Mucosa of descending colon (tissue), 3 donors: ENCODE data around the gene FGGY. TPM values are rescaled to one million over a fixed set of nuclear protein-coding genes. Genes with fewer than 3 reads are reported as not detected.
"Not testable (repeated sequence)": the region's sequence is repeated elsewhere in the genome, so short reads cannot be mapped to it uniquely, and the experiment has no call there.

Experiments
- ATAC-seq: fragments of 200-7000 bp; cut with Tn5 transposase; one replicate; pipeline ENCODE4 v1.9.1; 2020; ENCODE audit warnings: mild to moderate bottlenecking, moderate library complexity
- DNase-seq, 3 donors: peaks; one replicate each; pipeline ENCODE4 v3.0.0-alpha.2; 2020
- H3K36me3 ChIP-seq: fragments of 200-600 bp; one replicate; pipeline ENCODE4 v1.8.0; 2021; ENCODE audit warnings: low read depth, mild to moderate bottlenecking
- H3K4me1 ChIP-seq: fragments of 200-600 bp; one replicate; pipeline ENCODE4 v1.8.0; 2021; ENCODE audit warnings: low read depth, mild to moderate bottlenecking
- H3K4me3 ChIP-seq: fragments of 200-600 bp; one replicate; pipeline ENCODE4 v1.8.0; 2021; ENCODE audit warnings: mild to moderate bottlenecking
- H3K9me3 ChIP-seq: fragments of 200-600 bp; one replicate; pipeline ENCODE4 v1.8.0; 2021; ENCODE audit warnings: mild to moderate bottlenecking
- intact Hi-C, 2 donors: fragments of 100-400 bp; cut with DNase I in 1 of 2; cut with micrococcal nuclease in 1 of 2; formaldehyde crosslinking; loops; one replicate each; pipeline versions ENCODE4 v1.11.0 to v1.11.1; 2022; cut with DNase I, micrococcal nuclease
- total RNA-seq, 3 donors: library from RNA; stranded (reverse); fragmentation: NEBNext Ultra II Directional in 2 of 3; extraction: Animal tissue kit (Norgen Biotek cat#: 25700) in 2 of 3; gene quantifications; one replicate each; pipeline versions ENCODE4 v1.2.1 to v1.2.4, GENCODE V29; 2021 to 2023
- TF ChIP-seq, protein P1 (sequence below): fragments of 200-600 bp; IDR thresholded peaks from one replicate; pipeline ENCODE4 v1.8.0; 2022; ENCODE audit warnings: antibody characterized with exemption, mild to moderate bottlenecking
- donor health status: DM: no; HTN: no; CAD: no; lungs with moderate emphysema.
- donor health status: DM: no; HTN: no; CAD: no.
- donor health status: DM: no; HTN: yes; CAD: no.

The FGGY gene
- total RNA-seq, 3 donors from 2014 or later, result 25.2 to 38.3 (median 36.6) TPM

DNA sequence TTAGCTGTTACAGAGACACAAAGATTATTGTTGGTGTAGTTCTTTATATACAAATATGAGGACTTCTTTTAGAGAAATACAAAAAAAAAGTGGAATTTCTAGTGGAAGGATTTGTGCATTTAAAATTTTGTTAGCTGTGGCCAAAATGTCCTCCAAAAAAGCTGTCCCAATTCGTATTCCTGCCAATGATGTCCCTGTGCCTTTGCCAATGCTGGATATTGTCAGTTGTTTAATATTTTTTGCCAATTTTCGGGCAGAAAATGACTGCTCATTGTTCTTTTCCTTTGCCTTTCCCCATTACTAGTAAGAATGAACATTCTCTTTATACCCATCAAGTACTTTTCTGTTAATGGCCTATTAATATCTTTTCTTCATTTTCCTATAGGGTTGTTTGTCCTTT, 407.8 kb downstream of the FGGY start:
- Histone ChIP-seq H3K4me1 (no peaks in the 10 kb centered on the region), H3K36me3 (no peaks in the 10 kb centered on the region), H3K4me3 (no peak overlapping the region), H3K9me3 (no peaks in the 10 kb centered on the region)
- TF ChIP-seq, protein P1, sequence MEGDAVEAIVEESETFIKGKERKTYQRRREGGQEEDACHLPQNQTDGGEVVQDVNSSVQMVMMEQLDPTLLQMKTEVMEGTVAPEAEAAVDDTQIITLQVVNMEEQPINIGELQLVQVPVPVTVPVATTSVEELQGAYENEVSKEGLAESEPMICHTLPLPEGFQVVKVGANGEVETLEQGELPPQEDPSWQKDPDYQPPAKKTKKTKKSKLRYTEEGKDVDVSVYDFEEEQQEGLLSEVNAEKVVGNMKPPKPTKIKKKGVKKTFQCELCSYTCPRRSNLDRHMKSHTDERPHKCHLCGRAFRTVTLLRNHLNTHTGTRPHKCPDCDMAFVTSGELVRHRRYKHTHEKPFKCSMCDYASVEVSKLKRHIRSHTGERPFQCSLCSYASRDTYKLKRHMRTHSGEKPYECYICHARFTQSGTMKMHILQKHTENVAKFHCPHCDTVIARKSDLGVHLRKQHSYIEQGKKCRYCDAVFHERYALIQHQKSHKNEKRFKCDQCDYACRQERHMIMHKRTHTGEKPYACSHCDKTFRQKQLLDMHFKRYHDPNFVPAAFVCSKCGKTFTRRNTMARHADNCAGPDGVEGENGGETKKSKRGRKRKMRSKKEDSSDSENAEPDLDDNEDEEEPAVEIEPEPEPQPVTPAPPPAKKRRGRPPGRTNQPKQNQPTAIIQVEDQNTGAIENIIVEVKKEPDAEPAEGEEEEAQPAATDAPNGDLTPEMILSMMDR, result no peak
- intact Hi-C loops, result loop anchor here in 1 of 2 donors (10.0 kb wide), 1 partner anchor 960 kb away; no protein-coding TSS in a partner anchor
- ATAC-seq (no peak), DNase-seq (no peak)

DNA sequence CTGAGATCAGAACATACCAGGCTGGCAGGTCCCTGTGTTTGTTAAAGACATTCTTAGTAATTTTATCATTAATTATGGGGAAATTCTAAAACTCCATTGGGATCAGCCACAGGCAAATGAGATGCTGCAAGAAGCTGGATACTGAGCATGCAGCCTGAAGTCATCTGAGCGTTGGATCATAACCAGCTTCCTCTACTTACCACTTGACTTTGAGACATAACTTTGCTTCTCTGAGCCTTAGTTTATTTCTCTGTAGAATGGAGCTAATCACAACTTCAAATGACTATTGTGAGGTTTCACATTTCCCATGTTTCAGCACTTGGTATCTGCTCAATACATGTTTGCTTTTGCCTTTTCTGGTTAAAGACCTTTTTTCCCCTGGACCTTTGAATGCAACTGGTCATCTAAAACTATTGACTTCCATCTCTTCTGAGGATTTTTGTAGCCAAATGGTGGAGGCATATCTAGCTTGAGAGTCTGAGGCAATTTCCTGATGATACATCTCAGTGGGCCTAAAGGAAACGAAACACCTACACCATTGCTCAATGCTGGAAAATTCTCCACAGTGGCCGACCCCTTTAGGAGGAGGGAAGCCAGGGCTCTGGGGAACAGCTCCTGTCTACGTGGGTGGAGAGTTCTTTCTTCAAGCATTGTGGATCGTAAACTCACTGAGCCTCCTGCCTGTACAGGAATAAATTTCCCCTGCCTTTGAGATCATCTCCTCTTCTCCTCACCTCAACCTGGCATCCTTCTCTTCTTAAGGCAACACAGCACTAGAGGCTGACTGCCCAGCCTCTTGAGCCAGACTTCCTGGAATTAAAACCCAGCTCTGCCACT, 408.8 kb downstream of the FGGY start:
- Histone ChIP-seq H3K36me3 (no peaks in the 10 kb centered on the region), H3K9me3 (no peaks in the 10 kb centered on the region), H3K4me3 (no peak overlapping the region), H3K4me1 (no peaks in the 10 kb centered on the region)
- intact Hi-C loops, result loop anchor here in 1 of 2 donors (10.0 kb wide), 1 partner anchor 961 kb away; no protein-coding TSS in a partner anchor
- TF ChIP-seq, protein P1, result no peak
- no peak for DNase-seq
- ATAC-seq, result no peak

DNA sequence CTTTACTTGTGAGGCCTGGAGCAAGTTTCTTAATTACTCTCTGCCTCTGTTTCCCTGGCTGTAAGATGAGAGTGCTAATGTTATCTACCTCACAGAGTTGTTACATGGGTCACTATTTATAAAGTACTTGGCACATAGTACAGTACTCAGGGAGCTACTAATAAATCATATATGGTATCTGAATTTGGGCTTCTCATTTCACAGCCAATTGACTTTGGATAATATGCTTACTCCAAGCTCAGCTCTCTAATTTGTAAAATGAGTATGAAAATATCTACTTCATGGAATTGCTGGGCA, 409.4 kb downstream of the FGGY start:
- no peak for DNase-seq
- ATAC-seq, result no peak
- H3K4me3 ChIP-seq, result no peak overlapping the region
- H3K36me3 ChIP-seq, result no peaks in the 10 kb centered on the region
- intact Hi-C loops, result loop anchor here in 1 of 2 donors (10.0 kb wide), 1 partner anchor 961 kb away; no protein-coding TSS in a partner anchor
- TF ChIP-seq, protein P1, result no peak
- H3K4me1 ChIP-seq, result no peaks in the 10 kb centered on the region
- H3K9me3 ChIP-seq, result no peaks in the 10 kb centered on the region

DNA sequence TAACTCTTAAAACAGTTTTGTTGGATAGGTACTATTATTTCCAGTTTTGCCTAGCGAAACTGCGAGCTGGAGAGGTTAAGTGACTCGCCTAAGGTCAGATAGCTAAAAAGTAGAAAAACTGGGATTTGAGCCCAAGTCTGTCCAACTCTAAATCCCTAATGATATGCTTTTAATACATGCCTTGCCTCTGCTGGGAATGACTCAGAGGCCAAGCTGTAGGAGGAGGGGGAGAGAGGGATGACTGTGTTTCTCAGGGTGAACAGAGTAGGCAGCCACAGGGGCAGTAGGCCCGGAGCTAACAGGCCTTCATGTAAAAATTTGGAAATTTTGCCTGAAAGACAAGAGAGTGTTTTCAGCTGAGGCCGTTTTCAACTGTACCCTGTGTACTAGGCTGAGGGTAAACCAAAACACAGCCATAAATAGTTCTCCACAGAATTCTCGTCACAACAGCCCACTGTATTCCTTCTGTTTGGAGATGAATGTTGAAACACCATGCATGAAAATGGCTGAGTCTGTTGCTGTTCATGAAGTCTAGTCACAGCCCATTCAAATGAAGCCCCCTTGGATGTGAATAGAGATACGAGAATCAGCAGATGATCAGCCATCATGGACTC, 410.4 kb downstream of the FGGY start:
- no peak for DNase-seq
- H3K4me3 ChIP-seq, result no peak overlapping the region
- no peaks in the 10 kb centered on the region for H3K9me3 ChIP-seq
- no peaks in the 10 kb centered on the region for H3K4me1 ChIP-seq
- ATAC-seq, result peak; percentile 71
- TF ChIP-seq, protein P1, result no peak
- intact Hi-C loops, result loop anchor here in 1 of 2 donors (10.0 kb wide), 1 partner anchor 962 kb away; no protein-coding TSS in a partner anchor
- no peaks in the 10 kb centered on the region for H3K36me3 ChIP-seq

DNA sequence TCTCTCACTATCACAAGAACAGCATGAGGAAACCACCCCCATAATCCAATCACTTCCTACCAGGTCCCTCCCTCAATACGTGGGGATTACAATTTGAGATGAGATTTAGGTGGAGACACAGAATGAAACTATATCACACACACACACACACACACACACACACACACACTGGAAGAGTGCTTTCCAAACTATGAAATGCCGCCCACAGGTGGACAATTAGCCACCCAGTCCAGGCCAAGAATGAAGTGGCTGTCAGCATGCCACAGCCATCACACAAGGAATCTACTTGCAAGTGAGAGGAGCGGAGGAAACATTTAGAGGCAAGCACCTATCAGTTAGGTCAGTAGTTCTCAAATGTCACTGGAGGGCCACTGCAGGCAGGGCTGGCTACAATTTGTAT, 412.4 kb downstream of the FGGY start:
- no peak for ATAC-seq
- TF ChIP-seq, protein P1, result no peak
- intact Hi-C loops, result loop anchor here in 1 of 2 donors (10.0 kb wide), 1 partner anchor 965 kb away; no protein-coding TSS in a partner anchor
- no peak for DNase-seq
- Histone ChIP-seq H3K4me3 (no peak overlapping the region), H3K9me3 (no peaks in the 10 kb centered on the region), H3K4me1 (no peaks in the 10 kb centered on the region), H3K36me3 (no peaks in the 10 kb centered on the region)

DNA sequence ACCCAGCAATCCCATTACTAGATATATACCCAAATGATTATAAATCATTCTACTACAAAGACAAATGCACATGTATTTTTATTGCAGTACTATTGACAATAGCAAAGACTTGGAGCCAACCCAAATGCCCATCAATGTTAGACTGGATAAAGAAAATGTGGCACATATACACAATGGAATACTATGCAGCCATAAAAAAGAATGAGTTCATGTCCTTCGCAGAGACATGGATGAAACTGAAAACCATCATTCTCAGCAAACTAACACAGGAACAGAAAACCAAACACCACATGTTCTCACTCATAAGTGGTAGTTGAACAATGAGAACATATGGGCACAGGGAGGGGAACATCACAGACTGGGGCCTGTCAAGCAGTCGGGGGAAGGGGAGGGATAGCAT, 414.0 kb downstream of the FGGY start:
- H3K9me3 ChIP-seq, intact Hi-C loops: not testable (repeated sequence)

More for the DNA sequence above, 414.0 kb downstream of the FGGY start:
- H3K36me3 ChIP-seq, H3K4me1 ChIP-seq, ATAC-seq, H3K4me3 ChIP-seq, DNase-seq: not testable (repeated sequence)
